HCT116 (cell line): Measurements from ENCODE around the gene GALNT18.

Source experiments
- CEBPB ChIP-seq: IDR thresholded peaks from 2 replicates; pipeline ENCODE4 v1.6.1; 2012; ENCODE audit warnings: low read depth
- EZH2 ChIP-seq: fragments of 200-600 bp; sonication (generic); IDR thresholded peaks from 2 replicates; pipeline ENCODE4 v1.6.1; 2017; ENCODE audit warnings: antibody characterized with exemption, mixed run types
- EZH2phosphoT487 ChIP-seq: fragments of 200-600 bp; IDR thresholded peaks from 2 replicates; pipeline ENCODE4 v1.6.1; 2018; ENCODE audit warnings: antibody characterized with exemption, borderline replicate concordance
- FOSL1 ChIP-seq: IDR thresholded peaks from 2 replicates; pipeline ENCODE4 v1.6.1; 2012; ENCODE audit warnings: low read depth
- POLR2A ChIP-seq: IDR thresholded peaks from 2 replicates; pipeline ENCODE4 v1.7.0; 2011; ENCODE audit warnings: borderline replicate concordance; ENCODE audit not compliant: insufficient read depth, insufficient read length; ENCODE audit errors: extremely low read depth
- POLR2AphosphoS5 ChIP-seq: IDR thresholded peaks from 2 replicates; pipeline ENCODE4 v1.6.1; 2011; ENCODE audit warnings: mild to moderate bottlenecking, low read depth, low read length, moderate library complexity
- RAD21 ChIP-seq: IDR thresholded peaks from 2 replicates; pipeline ENCODE4 v1.6.1; 2012; ENCODE audit warnings: low read depth, mild to moderate bottlenecking
- SIN3A ChIP-seq: IDR thresholded peaks from 2 replicates; pipeline ENCODE4 v1.6.1; 2012; ENCODE audit warnings: low read depth
- TF ChIP-seq, protein P1 (sequence below), 3 experiments: fragments of 200-600 bp in 1 of 3; sonication (generic) in 1 of 3; IDR thresholded peaks in 2 of 3; conservative IDR thresholded peaks in 1 of 3; 2 replicates each; pipeline ENCODE4 v1.5.1; 2012 to 2017; ENCODE audit warnings: low read depth in 2 of 3, low read length in 2 of 3, antibody characterized with exemption in 1 of 3, borderline replicate concordance in 1 of 3, control low read depth in 1 of 3, mild to moderate bottlenecking in 1 of 3, mixed read lengths in 1 of 3, mixed run types in 1 of 3, moderate library complexity in 1 of 3; ENCODE audit not compliant: insufficient read depth in 1 of 3
- TF ChIP-seq, protein P2 (sequence below): IDR thresholded peaks from 2 replicates; pipeline ENCODE4 v1.6.1; 2012; ENCODE audit warnings: low read depth
- TF ChIP-seq, protein P3 (sequence below): IDR thresholded peaks from 2 replicates; pipeline ENCODE4 v1.6.1; 2011; ENCODE audit warnings: mild to moderate bottlenecking, low read length, moderate library complexity; ENCODE audit not compliant: insufficient replicate concordance; ENCODE audit errors: extremely low read depth
- TF ChIP-seq, protein P4 (sequence below): IDR thresholded peaks from 2 replicates; pipeline ENCODE4 v1.6.1; 2012

DNA sequence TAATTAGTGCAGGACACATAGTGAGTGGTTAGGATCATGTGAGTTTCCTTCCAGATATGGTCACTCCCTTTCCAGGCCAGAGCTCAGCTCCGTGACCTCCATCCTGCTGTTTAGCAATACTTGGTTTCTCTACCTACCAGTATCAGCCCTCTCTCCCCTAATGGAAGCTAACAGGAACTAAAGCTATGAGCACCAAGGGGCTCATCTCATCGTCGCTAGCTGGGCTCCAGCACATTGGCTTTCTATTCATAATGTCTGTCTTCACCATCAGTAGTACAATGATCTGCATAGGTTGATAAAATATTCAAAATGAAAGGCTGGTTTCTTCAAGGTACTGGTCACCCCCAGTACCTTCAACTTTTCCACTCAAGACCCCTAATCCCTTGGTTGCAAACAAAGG, 2.4 kb upstream of the GALNT18 start:
- TF ChIP-seq POLR2AphosphoS5 (no peak), CEBPB (no peak), EZH2 (no peak), EZH2phosphoT487 (no peak), RAD21 (no peak), POLR2A (no peak), SIN3A (no peak), FOSL1 (no peak)
- TF ChIP-seq, protein P1, sequence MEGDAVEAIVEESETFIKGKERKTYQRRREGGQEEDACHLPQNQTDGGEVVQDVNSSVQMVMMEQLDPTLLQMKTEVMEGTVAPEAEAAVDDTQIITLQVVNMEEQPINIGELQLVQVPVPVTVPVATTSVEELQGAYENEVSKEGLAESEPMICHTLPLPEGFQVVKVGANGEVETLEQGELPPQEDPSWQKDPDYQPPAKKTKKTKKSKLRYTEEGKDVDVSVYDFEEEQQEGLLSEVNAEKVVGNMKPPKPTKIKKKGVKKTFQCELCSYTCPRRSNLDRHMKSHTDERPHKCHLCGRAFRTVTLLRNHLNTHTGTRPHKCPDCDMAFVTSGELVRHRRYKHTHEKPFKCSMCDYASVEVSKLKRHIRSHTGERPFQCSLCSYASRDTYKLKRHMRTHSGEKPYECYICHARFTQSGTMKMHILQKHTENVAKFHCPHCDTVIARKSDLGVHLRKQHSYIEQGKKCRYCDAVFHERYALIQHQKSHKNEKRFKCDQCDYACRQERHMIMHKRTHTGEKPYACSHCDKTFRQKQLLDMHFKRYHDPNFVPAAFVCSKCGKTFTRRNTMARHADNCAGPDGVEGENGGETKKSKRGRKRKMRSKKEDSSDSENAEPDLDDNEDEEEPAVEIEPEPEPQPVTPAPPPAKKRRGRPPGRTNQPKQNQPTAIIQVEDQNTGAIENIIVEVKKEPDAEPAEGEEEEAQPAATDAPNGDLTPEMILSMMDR (IDR thresholded peaks at IDR 0.05 in 2 of 3, conservative IDR thresholded peaks at IDR 0.05 in 1 of 3; ENCODE audit: borderline replicate concordance in 1 of 3, insufficient read depth in 1 of 3, low read depth in 2 of 3, low read length in 2 of 3), result no peak
- TF ChIP-seq, protein P2, sequence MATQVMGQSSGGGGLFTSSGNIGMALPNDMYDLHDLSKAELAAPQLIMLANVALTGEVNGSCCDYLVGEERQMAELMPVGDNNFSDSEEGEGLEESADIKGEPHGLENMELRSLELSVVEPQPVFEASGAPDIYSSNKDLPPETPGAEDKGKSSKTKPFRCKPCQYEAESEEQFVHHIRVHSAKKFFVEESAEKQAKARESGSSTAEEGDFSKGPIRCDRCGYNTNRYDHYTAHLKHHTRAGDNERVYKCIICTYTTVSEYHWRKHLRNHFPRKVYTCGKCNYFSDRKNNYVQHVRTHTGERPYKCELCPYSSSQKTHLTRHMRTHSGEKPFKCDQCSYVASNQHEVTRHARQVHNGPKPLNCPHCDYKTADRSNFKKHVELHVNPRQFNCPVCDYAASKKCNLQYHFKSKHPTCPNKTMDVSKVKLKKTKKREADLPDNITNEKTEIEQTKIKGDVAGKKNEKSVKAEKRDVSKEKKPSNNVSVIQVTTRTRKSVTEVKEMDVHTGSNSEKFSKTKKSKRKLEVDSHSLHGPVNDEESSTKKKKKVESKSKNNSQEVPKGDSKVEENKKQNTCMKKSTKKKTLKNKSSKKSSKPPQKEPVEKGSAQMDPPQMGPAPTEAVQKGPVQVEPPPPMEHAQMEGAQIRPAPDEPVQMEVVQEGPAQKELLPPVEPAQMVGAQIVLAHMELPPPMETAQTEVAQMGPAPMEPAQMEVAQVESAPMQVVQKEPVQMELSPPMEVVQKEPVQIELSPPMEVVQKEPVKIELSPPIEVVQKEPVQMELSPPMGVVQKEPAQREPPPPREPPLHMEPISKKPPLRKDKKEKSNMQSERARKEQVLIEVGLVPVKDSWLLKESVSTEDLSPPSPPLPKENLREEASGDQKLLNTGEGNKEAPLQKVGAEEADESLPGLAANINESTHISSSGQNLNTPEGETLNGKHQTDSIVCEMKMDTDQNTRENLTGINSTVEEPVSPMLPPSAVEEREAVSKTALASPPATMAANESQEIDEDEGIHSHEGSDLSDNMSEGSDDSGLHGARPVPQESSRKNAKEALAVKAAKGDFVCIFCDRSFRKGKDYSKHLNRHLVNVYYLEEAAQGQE, result no peak
- TF ChIP-seq, protein P3, sequence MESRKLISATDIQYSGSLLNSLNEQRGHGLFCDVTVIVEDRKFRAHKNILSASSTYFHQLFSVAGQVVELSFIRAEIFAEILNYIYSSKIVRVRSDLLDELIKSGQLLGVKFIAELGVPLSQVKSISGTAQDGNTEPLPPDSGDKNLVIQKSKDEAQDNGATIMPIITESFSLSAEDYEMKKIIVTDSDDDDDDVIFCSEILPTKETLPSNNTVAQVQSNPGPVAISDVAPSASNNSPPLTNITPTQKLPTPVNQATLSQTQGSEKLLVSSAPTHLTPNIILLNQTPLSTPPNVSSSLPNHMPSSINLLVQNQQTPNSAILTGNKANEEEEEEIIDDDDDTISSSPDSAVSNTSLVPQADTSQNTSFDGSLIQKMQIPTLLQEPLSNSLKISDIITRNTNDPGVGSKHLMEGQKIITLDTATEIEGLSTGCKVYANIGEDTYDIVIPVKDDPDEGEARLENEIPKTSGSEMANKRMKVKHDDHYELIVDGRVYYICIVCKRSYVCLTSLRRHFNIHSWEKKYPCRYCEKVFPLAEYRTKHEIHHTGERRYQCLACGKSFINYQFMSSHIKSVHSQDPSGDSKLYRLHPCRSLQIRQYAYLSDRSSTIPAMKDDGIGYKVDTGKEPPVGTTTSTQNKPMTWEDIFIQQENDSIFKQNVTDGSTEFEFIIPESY, result no peak
- TF ChIP-seq, protein P4, sequence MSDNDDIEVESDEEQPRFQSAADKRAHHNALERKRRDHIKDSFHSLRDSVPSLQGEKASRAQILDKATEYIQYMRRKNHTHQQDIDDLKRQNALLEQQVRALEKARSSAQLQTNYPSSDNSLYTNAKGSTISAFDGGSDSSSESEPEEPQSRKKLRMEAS, result no peak
